Epithelial cell of proximal tubule (primary cell): ENCODE results near the gene CSNK1G1. TPM values are rescaled to one million over a fixed set of nuclear protein-coding genes. Genes with fewer than 3 reads are reported as not detected.
"Not testable (repeated sequence)": the region's sequence is repeated elsewhere in the genome, so short reads cannot be mapped to it uniquely, and the experiment has no call there.

Source experiments
- DNase-seq: peaks from one replicate; pipeline ENCODE4 v3.0.0-alpha.2; 2011; ENCODE audit warnings: low read depth
- H3K4me3 ChIP-seq: 2 replicates; pipeline ENCODE4 v1.5.1; 2011; ENCODE audit warnings: low read depth, mild to moderate bottlenecking, low read length
- total RNA-seq: library from RNA; depleted of rRNA; stranded (reverse); fragments of >200 nt; gene quantifications from 2 replicates; pipeline ENCODE4 v1.2.3, GENCODE V29; 2015
- TF ChIP-seq, protein P1 (sequence below): conservative IDR thresholded peaks from 2 replicates; pipeline ENCODE4 v1.5.1; 2012; ENCODE audit warnings: low read depth, mild to moderate bottlenecking, low read length

CSNK1G1 gene
- total RNA-seq, 1 donor from 2014 or later, result 12.3 TPM

DNA sequence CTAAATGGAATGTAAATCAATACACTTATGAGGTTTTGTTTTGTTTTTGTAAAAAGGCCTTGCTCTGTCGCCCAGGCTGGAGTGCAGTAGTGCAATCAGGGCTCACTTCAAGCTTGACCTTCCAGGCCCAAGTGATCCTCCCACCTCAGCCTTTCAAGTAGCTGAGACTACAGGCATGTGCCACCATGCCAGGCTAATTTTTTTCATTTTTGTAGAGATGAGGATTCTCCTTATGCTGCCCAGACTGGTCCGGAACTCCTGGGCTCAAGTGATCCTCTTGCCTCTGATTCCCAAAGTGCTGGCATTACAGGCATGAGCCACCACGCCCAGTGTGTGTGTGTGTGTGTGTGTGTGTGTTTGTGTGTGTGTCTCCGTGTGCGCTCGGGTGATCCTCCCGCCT, 30.3 kb upstream of the CSNK1G1 start:
- no peak for DNase-seq
- TF ChIP-seq, protein P1, sequence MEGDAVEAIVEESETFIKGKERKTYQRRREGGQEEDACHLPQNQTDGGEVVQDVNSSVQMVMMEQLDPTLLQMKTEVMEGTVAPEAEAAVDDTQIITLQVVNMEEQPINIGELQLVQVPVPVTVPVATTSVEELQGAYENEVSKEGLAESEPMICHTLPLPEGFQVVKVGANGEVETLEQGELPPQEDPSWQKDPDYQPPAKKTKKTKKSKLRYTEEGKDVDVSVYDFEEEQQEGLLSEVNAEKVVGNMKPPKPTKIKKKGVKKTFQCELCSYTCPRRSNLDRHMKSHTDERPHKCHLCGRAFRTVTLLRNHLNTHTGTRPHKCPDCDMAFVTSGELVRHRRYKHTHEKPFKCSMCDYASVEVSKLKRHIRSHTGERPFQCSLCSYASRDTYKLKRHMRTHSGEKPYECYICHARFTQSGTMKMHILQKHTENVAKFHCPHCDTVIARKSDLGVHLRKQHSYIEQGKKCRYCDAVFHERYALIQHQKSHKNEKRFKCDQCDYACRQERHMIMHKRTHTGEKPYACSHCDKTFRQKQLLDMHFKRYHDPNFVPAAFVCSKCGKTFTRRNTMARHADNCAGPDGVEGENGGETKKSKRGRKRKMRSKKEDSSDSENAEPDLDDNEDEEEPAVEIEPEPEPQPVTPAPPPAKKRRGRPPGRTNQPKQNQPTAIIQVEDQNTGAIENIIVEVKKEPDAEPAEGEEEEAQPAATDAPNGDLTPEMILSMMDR, result no peak
- H3K4me3 ChIP-seq, result no peak overlapping the region

DNA sequence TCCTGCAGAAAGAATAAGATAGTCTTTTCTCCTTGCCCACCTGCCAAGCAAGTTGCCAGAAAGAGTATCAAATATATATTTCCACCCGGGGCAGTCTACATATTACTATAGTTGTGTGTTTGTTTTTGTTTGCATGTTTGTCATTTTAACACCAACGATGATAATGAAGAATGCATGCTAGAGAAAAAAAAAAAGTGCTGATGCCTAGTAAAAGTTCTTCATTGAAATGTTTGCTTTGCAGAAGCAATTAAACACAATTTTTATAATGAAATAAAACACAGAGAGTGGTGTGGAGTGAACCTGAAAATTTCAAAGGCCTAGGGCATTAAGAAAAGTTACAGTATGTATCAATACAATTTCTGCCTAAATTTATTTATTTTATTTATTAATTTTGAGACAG, 27.8 kb upstream of the CSNK1G1 start:
- no peak overlapping the region for H3K4me3 ChIP-seq
- DNase-seq, result no peak
- TF ChIP-seq, protein P1, result no peak

DNA sequence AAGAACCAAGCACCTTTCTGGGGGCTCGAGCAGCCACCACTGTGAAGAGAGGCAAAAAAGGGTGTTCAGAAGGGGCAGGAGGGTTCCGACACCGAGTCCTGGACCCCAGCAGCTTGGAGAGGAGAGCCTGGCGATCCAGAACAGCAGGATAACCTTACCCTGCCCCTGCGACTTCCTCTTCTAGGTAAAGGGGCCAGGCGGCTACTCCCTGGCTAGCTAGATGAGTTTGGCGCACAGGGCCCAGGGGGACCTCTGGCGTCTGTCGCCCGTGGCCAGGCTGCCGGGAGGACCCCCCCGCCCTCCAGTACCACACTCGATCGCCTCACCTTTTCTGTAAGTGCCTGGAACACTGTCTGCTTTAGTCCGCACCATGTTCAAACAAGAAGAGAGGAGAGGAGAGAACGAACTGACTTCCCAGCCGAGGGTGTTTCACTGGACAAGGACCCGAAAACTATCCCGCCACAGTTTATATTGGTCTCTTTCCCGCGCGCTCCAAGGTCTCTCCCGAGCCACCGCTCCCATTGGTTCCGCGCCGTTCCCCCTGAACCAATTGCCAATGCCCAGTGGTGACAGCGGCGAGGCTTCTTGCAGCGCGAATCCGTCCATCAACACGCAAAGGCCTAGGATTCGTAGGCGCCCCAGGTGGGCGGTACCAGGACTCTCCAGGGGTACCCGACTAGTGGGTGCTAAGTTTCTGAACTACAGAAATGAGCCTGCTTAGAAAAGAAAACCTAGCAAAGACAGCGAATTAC, 25.2 kb upstream of the CSNK1G1 start, which contains the start of gene PCLAF:
PCLAF (minus strand) TSS at position 442 of the 752 bp plus-strand sequence; CDS start at position 372, 70 bp downstream.
- TF ChIP-seq, protein P1, result no peak
- DNase-seq, result peak; percentile 53
- H3K4me3 ChIP-seq, result peak within 1 kb of the TSS; percentile 67

DNA sequence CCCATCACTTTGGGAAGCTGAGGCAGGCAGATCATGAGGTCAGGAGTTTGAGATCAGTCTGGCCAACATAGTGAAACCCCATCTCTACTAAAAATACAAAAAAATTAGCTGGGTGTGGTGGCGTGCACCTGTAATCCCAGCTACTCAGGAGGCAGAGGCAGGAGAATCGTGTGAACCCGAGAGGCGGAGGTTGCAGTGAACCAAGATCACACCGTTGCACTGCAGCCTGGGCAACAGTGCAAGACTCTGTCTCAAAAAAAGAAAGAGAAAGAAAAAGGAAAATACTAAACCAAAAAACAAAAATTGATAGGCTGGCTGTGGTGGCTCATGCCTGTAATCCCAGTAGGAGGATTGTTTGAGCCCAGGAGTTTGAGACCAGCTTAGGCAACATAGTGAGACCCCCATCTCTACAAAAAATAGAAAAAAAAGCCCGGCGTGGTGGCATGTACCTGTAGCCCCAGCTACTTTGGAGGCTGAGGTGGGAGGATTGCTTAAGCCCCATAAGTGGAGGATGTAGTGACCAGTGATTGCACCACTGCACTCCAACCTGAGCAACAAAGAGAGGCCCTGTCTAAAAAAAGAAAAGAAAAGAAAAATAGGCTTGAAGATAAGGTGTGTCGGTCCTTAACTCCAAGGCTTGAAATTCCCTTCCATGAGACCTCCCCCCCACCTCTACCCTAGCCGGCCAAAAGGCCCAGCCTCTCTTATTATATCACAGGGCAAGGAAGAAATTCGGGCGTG, 24.3 kb upstream of the CSNK1G1 start:
- not testable (repeated sequence) for DNase-seq
- H3K4me3 ChIP-seq, result peak overlapping the region; percentile 67

DNA sequence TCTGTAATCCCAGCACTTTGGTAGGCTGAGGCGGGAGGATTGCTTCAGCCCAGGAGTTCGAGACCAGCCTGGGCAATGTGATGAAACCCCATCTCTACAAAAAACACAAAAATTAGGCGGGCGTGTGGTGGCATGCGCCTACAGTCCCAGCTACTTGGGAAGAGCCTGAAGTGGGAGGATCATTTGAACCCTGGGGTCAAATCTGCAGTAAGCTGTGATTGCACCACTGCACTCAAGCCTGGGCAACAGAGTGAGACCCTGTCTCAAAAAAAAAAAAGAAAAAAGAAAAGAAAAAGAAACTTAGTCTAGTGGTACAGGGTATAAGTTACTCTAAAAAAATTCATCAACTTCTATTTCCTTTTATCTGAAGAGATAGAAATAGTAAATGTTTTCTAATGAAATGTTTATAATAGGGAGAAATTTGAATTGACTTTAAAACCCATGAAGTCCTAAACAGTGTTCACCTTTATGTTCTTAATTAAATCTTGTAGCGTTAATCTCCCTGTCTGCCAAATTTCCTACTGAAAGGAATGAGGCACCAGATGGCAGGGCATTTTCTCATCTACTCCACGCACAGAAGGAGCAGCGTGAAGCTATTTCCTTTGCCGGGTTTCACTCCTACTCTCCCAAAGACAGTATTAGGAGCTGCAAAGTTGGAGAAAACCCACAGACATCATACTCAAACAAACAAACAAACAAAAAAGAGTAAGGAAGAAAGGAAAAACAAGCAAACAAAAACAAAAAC, 23.4 kb upstream of the CSNK1G1 start:
- H3K4me3 ChIP-seq, result peak overlapping the region; percentile 20
- TF ChIP-seq, protein P1, result no peak
- no peak for DNase-seq

DNA sequence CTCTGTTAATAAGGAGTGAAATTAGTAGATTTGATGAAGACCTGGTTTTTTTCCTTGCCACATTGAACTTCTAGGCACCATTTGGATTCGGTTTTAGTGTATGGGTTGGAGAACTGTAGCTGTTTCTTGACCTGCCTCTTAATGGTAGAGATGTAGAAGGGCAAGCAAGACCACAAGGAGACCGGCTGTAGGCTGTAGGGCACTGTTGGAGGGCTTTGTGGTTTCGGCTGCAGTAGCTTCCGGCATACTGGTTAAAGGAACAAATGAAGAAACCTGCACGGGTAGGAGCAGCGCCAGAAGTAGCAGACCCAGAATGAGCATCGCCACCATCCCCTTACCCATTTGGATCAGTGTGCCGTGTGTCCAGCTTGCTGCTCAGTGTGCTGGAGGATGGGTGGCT, 17.4 kb upstream of the CSNK1G1 start:
- TF ChIP-seq, protein P1, result no peak
- no peak overlapping the region for H3K4me3 ChIP-seq
- no peak for DNase-seq

DNA sequence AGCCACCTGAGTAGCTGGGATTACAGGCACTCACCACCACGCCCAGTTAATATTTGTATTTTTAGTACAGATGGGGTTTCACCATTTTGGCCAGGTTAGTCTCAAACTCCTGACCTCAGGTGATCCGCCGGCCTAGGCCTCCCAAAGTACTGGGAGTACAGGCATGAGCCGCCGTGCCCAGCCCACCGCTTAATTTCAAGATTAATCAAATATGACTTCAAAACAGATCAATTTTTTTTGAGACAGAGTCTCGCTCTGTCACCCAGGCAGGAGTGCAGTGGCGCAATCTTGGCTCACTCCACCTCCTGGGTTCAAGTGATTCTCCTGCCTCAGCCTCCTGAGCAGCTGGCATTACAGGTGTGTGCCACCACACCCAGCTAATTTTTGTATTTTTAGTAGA, 15.4 kb upstream of the CSNK1G1 start:
- not testable (repeated sequence) for DNase-seq, H3K4me3 ChIP-seq
